PC-9 (cell line): ENCODE measurements around the gene PRSS50. TPM values are rescaled to one million over a fixed set of nuclear protein-coding genes. Genes with fewer than 3 reads are reported as not detected.

Source experiments
- BruUV-seq: library from RNA; stranded (reverse); fragments of 400-500 nt; replicated peaks from 2 replicates; lab custom pipeline; 2021; lab: Mats Ljungman, UMichigan
- CTCF ChIA-PET: fragments of 300-600 bp; sonication (Branson Sonifier 250); formaldehyde crosslinking; loops from one replicate; lab custom pipeline; 2022; ENCODE audit warnings: antibody characterized with exemption; lab: Charles Lee
- POLR2A ChIA-PET: fragments of 300-600 bp; sonication (Branson Sonifier 250); formaldehyde crosslinking; loops from one replicate; lab custom pipeline; 2022; ENCODE audit warnings: antibody characterized with exemption; ENCODE audit not compliant: unreplicated experiment; lab: Charles Lee
- DNase-seq, 2 experiments: peaks; one replicate each; pipeline versions ENCODE4 v3.0.0 to v3.0.0-alpha.2; 2015 to 2022; ENCODE audit warnings: mixed read lengths in 1 of 2
- H2AFZ ChIP-seq: fragments of 200-600 bp; sonication (generic); 2 replicates; pipeline ENCODE4 v1.8.1; 2017; ENCODE audit warnings: antibody characterized with exemption
- H3F3A ChIP-seq: fragments of 200-600 bp; sonication (generic); 2 replicates; pipeline ENCODE4 v1.8.1; 2017; ENCODE audit warnings: antibody characterized with exemption, mild to moderate bottlenecking, low read depth; ENCODE audit not compliant: insufficient read depth
- H3K27ac ChIP-seq: fragments of 200-600 bp; sonication (generic); 2 replicates; pipeline ENCODE4 v1.6.1; 2016; ENCODE audit warnings: mixed run types
- H3K27me3 ChIP-seq: fragments of 200-600 bp; sonication (generic); 2 replicates; pipeline ENCODE4 v1.6.1; 2016; ENCODE audit warnings: low read depth, mixed run types; ENCODE audit not compliant: insufficient read depth
- H3K36me3 ChIP-seq: fragments of 200-600 bp; sonication (generic); 2 replicates; pipeline ENCODE4 v1.6.1; 2016; ENCODE audit warnings: low read depth, mixed run types
- H3K4me1 ChIP-seq: fragments of 200-600 bp; sonication (generic); replicated peaks from 2 replicates; pipeline ENCODE4 v1.6.1; 2016; ENCODE audit warnings: mixed run types; ENCODE audit not compliant: insufficient read depth
- H3K4me2 ChIP-seq: fragments of 200-600 bp; sonication (generic); 2 replicates; pipeline ENCODE4 v1.6.1; 2017; ENCODE audit warnings: mixed run types
- H3K4me3 ChIP-seq: fragments of 200-600 bp; sonication (generic); 2 replicates; pipeline ENCODE4 v1.6.1; 2016; ENCODE audit warnings: mixed run types
- H3K79me2 ChIP-seq: fragments of 200-600 bp; sonication (generic); 2 replicates; pipeline ENCODE4 v1.6.1; 2017; ENCODE audit warnings: low read depth, mixed run types
- H3K9me2 ChIP-seq: fragments of 200-600 bp; sonication (generic); 2 replicates; pipeline ENCODE4 v1.8.1; 2017; ENCODE audit warnings: mild to moderate bottlenecking; ENCODE audit not compliant: insufficient read depth
- H3K9me3 ChIP-seq: fragments of 200-600 bp; sonication (generic); 2 replicates; pipeline ENCODE4 v1.8.1; 2016; ENCODE audit warnings: low read depth; ENCODE audit not compliant: insufficient read depth
- H4K20me1 ChIP-seq: fragments of 200-600 bp; sonication (generic); 2 replicates; pipeline ENCODE4 v1.8.1; 2017; ENCODE audit not compliant: insufficient read depth
- EZH2 ChIP-seq: fragments of 200-600 bp; sonication (generic); IDR thresholded peaks from 2 replicates; pipeline ENCODE4 v1.8.0; 2017; ENCODE audit warnings: antibody characterized with exemption, low read depth
- intact Hi-C: fragments of 100-400 bp; cut with micrococcal nuclease; formaldehyde crosslinking; loops from one replicate; pipeline ENCODE4 v1.10.0; 2022; ENCODE audit not compliant: unreplicated experiment
- total RNA-seq: library from RNA; stranded (reverse); gene quantifications from 2 replicates; pipeline ENCODE4 v1.2.3, GENCODE V29; 2021
- TF ChIP-seq, protein P1 (sequence below): fragments of 200-600 bp; sonication (generic); conservative IDR thresholded peaks from 2 replicates; pipeline ENCODE4 v1.6.1; 2017; ENCODE audit warnings: mixed run types, antibody characterized with exemption, mild to moderate bottlenecking, moderate library complexity

PRSS50 gene
- total RNA-seq, 1 experiment from 2014 or later = 0.50 TPM

DNA sequence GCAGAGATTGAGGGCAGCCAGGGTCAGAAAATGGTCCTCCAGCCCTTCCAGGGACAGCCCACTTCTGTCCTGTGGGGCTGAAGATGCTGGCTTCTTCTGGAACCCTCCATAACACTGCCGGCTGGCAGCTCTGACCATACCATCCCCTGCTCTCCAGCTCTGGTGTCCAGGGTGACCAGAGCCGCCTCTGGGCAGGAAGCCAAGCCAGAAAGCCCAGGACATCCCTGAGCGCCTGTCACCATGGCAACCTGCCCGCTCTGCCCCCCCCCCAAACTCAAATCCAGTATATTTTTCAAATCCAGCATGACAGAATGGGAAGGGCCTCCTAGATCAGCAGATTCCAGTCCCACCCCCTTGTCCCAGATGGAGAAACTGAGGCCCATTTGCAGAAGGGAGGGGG, 16.9 kb downstream of the PRSS50 start:
- BruUV-seq = no TSS peak
- intact Hi-C loops = no loop called here
- Histone ChIP-seq H3F3A (peaks cover 4% of the 10 kb centered on the region; the same call in 1 of the 2 replicates), H3K4me3 (no peak overlapping the region), H3K36me3 (no peaks in the 10 kb centered on the region), H3K4me1 (peaks cover 14% of the 10 kb centered on the region), H3K79me2 (no peaks in the 10 kb centered on the region), H3K27me3 (no peaks in the 10 kb centered on the region), H4K20me1 (no peaks in the 10 kb centered on the region), H2AFZ (no peak overlapping the region), H3K27ac (no peak overlapping the region), H3K9me2 (no peaks in the 10 kb centered on the region), H3K9me3 (no peaks in the 10 kb centered on the region), H3K4me2 (no peak overlapping the region)
- ChIA-PET POLR2A (no interaction called here), CTCF (no interaction called here)
- no peak for DNase-seq
- no peak for TF ChIP-seq EZH2
- TF ChIP-seq, protein P1, sequence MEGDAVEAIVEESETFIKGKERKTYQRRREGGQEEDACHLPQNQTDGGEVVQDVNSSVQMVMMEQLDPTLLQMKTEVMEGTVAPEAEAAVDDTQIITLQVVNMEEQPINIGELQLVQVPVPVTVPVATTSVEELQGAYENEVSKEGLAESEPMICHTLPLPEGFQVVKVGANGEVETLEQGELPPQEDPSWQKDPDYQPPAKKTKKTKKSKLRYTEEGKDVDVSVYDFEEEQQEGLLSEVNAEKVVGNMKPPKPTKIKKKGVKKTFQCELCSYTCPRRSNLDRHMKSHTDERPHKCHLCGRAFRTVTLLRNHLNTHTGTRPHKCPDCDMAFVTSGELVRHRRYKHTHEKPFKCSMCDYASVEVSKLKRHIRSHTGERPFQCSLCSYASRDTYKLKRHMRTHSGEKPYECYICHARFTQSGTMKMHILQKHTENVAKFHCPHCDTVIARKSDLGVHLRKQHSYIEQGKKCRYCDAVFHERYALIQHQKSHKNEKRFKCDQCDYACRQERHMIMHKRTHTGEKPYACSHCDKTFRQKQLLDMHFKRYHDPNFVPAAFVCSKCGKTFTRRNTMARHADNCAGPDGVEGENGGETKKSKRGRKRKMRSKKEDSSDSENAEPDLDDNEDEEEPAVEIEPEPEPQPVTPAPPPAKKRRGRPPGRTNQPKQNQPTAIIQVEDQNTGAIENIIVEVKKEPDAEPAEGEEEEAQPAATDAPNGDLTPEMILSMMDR = no peak

DNA sequence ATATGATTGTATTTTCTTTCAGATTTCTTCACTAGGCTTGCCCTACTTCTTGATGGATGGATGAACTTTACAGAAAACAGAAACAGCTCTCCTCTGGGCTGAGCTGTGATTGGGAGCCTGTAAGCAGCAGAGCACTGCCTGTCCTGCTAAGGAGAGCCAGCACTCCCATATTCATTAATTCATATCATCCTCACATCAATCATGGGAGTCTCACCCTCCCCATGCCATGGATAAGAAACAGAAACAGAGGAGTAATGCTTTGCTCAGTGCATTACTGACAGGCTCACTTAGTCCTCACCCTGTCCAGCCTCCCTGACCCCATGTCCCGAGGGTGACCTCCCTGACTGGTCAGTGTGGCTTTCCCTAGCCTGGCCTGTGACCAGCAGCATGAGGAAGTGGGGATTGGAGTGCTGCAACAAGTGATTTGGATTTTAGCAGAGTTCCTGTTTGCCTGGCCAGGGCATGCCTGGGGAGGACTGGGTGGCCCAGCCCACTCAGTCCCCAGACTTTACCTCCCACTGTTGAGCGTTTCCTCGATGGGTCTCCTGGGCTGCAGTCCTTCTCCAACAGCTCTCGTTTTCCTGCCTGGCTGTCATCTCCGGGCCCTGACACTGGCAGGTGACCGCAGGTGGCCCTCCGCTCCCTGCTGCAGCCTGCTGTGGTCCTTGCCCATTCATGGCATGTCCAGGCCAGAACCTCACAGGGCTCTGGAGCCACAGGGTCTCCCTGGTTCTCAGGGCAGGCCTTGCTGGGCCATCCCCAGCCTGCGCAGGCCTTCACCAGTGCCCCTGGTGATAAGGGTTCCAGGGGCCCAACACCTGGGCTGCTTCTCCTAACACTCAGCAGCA, 17.8 kb downstream of the PRSS50 start:
- Histone ChIP-seq H3K27me3 (no peaks in the 10 kb centered on the region), H3K4me3 (no peak overlapping the region), H4K20me1 (no peaks in the 10 kb centered on the region), H3K79me2 (no peaks in the 10 kb centered on the region), H2AFZ (no peak overlapping the region), H3K9me3 (no peaks in the 10 kb centered on the region), H3F3A (peaks cover 5% of the 10 kb centered on the region; the same call in 1 of the 2 replicates), H3K4me2 (no peak overlapping the region), H3K4me1 (peaks cover 10% of the 10 kb centered on the region; the same call in 1 of the 2 replicates), H3K36me3 (no peaks in the 10 kb centered on the region), H3K9me2 (no peaks in the 10 kb centered on the region), H3K27ac (no peak overlapping the region)
- DNase-seq = peak; percentile 52
- BruUV-seq = no TSS peak
- ChIA-PET POLR2A (no interaction called here), CTCF (interaction anchor here (1.2 kb wide), 1 partner anchor 209 kb away, joined by 3 read pairs; no protein-coding TSS in a partner anchor)
- intact Hi-C loops = loop anchor here (10.0 kb wide), 2 partner anchors 215 to 815 kb away; partner anchors contain the start of gene ELP6
- TF ChIP-seq, protein P1 = no peak
- no peak for TF ChIP-seq EZH2

DNA sequence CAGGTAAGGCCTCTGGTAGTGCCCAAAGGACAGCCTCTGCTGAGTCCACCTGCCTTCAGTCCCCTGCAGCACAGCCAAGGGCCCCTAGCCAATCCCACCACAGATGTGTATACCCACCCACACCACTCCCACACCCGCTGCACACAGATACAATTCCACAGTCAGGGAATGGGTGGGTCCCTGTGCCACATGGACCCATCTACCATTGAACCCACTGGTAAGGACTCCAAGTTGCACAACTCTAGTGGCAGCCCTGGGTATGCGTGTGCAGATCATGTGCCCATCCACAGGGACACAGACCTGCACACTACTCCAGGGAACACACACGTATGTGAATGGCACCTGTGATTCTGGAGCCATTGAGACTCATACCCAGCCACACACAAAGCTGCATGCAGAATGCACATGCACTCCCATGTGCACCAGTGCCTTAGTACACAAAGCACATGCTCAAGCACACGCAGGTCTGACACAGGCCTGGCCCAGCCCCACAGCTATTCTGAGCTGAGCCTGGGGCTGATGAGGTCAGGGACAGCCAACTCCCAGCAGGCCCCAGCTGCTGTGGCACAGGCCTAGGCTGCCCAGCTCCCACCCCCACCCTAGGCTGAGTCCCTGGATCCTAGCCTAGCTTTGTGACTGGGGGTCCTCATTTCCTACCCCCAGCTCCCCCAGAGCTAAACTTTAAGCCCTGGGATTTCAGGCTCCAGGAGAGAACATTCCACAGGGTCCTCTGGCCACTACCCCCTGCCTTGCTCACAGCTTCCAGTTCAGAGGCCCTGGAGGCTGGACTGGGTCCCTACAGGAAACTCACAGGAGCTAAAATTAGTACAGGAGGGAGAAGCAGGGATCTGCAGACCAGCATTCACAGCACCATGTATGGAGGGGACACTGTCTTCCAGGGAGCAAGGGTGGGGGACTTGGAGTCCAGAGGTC, 21.4 kb downstream of the PRSS50 start:
- POLR2A ChIA-PET = interaction anchor here (0.6 kb wide), 1 partner anchor 627 kb away, joined by 3 read pairs; no protein-coding TSS in a partner anchor
- peaks cover 22% of the 10 kb centered on the region for H3K4me1 ChIP-seq
- no peaks in the 10 kb centered on the region for H3K27me3 ChIP-seq
- H4K20me1 ChIP-seq = no peaks in the 10 kb centered on the region
- peaks cover 10% of the 10 kb centered on the region; the same call in 1 of the 2 replicates for H3K79me2 ChIP-seq
- no peak for DNase-seq
- no peaks in the 10 kb centered on the region for H3K9me2 ChIP-seq
- H3K4me2 ChIP-seq = no peak overlapping the region
- TF ChIP-seq, protein P1 = no peak
- TF ChIP-seq EZH2 = no peak
- BruUV-seq = no TSS peak
- intact Hi-C loops = loop anchor here (10.0 kb wide), 2 partner anchors 211 to 819 kb away; partner anchors contain the start of gene ELP6
- no peak overlapping the region for H3K27ac ChIP-seq
- no peak overlapping the region for H2AFZ ChIP-seq
- H3F3A ChIP-seq = peaks cover 17% of the 10 kb centered on the region; the same call in 1 of the 2 replicates
- CTCF ChIA-PET = interaction anchor here (0.5 to 1.1 kb wide), 2 partner anchors 26 to 597 kb away, joined by 3 read pairs; no protein-coding TSS in a partner anchor
- no peak overlapping the region for H3K4me3 ChIP-seq
- H3K36me3 ChIP-seq = no peaks in the 10 kb centered on the region
- H3K9me3 ChIP-seq = no peaks in the 10 kb centered on the region
